Parathyroid adenoma (tissue), 2 donors: ENCODE measurements around the gene RAPGEF1.

Experiments used
- H2AFZ ChIP-seq: fragments of 300-600 bp; sonication (generic); one replicate; pipeline ENCODE4 v1.7.0; 2017; ENCODE audit warnings: antibody characterized with exemption, mild to moderate bottlenecking
- H3K27ac ChIP-seq: fragments of 300-600 bp; sonication (generic); one replicate; pipeline ENCODE4 v1.7.0; 2017
- H3K27me3 ChIP-seq: fragments of 300-600 bp; sonication (generic); one replicate; pipeline ENCODE4 v1.7.0; 2017; ENCODE audit warnings: low read length; ENCODE audit not compliant: control insufficient read depth, insufficient read depth
- H3K36me3 ChIP-seq: fragments of 300-600 bp; sonication (generic); one replicate; pipeline ENCODE4 v1.7.0; 2017; ENCODE audit warnings: low read length; ENCODE audit not compliant: control insufficient read depth, insufficient read depth
- H3K4me1 ChIP-seq: fragments of 300-600 bp; sonication (generic); one replicate; pipeline ENCODE4 v1.7.0; 2017; ENCODE audit warnings: control low read depth
- H3K4me2 ChIP-seq: fragments of 300-600 bp; sonication (generic); one replicate; pipeline ENCODE4 v1.7.0; 2017; ENCODE audit warnings: low read length
- H3K4me3 ChIP-seq: fragments of 300-600 bp; sonication (generic); one replicate; pipeline ENCODE4 v1.7.0; 2017; ENCODE audit warnings: low read depth, low read length
- H3K79me2 ChIP-seq: fragments of 300-600 bp; sonication (generic); one replicate; pipeline ENCODE4 v1.7.0; 2017; ENCODE audit warnings: control low read depth
- H3K9ac ChIP-seq: fragments of 300-600 bp; sonication (generic); one replicate; pipeline ENCODE4 v1.7.0; 2017; ENCODE audit warnings: mild to moderate bottlenecking
- H3K9me3 ChIP-seq: fragments of 300-600 bp; sonication (generic); one replicate; pipeline ENCODE4 v1.7.0; 2017; ENCODE audit warnings: low read length; ENCODE audit not compliant: control insufficient read depth
- TF ChIP-seq, protein P1 (sequence below): fragments of 300-600 bp; sonication (generic); IDR thresholded peaks from one replicate; pipeline ENCODE4 v1.7.0; 2017; ENCODE audit warnings: antibody characterized with exemption, mild to moderate bottlenecking
- donor health status: primary hyperparathyroidism.

Gene RAPGEF1

DNA sequence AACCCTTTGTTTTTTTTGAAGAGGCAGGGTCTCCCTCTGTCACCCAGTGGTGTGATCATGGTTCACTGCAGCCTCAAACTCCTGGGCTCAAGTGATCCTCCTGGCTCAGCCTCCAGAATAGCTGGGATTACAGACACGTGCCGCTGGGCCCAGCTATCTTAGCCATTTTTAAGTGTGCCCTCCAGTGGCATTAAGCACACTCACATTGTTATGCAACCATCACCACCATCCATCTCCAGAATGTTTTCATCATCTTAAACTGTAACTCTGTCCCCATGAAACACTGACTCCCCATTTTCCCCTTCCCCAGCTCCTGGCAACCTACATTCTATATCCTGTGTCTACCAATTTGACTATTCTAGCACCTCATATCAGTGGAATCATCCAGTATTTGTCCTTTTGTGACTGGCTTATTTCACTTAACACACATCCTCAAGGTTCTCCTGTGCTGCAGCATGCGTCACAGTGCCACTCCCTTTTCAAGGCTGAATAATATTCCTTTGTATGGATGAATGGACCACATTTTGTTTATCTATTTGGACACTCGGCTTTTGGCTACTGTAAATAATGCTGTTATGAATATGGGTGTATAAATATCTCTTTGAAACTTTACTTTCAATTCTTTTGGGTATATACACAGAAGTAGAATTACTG, 12.5 kb upstream of the RAPGEF1 start:
- no peak overlapping the region for H3K27ac ChIP-seq
- no peak overlapping the region for H2AFZ ChIP-seq
- no peaks in the 10 kb centered on the region for H3K36me3 ChIP-seq
- no peaks in the 10 kb centered on the region for H3K4me1 ChIP-seq
- H3K27me3 ChIP-seq = no peaks in the 10 kb centered on the region
- no peak overlapping the region for H3K9ac ChIP-seq
- H3K4me2 ChIP-seq = no peak overlapping the region
- no peaks in the 10 kb centered on the region for H3K79me2 ChIP-seq
- TF ChIP-seq, protein P1, sequence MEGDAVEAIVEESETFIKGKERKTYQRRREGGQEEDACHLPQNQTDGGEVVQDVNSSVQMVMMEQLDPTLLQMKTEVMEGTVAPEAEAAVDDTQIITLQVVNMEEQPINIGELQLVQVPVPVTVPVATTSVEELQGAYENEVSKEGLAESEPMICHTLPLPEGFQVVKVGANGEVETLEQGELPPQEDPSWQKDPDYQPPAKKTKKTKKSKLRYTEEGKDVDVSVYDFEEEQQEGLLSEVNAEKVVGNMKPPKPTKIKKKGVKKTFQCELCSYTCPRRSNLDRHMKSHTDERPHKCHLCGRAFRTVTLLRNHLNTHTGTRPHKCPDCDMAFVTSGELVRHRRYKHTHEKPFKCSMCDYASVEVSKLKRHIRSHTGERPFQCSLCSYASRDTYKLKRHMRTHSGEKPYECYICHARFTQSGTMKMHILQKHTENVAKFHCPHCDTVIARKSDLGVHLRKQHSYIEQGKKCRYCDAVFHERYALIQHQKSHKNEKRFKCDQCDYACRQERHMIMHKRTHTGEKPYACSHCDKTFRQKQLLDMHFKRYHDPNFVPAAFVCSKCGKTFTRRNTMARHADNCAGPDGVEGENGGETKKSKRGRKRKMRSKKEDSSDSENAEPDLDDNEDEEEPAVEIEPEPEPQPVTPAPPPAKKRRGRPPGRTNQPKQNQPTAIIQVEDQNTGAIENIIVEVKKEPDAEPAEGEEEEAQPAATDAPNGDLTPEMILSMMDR = no peak
- no peak overlapping the region for H3K4me3 ChIP-seq
- H3K9me3 ChIP-seq = no peaks in the 10 kb centered on the region

DNA sequence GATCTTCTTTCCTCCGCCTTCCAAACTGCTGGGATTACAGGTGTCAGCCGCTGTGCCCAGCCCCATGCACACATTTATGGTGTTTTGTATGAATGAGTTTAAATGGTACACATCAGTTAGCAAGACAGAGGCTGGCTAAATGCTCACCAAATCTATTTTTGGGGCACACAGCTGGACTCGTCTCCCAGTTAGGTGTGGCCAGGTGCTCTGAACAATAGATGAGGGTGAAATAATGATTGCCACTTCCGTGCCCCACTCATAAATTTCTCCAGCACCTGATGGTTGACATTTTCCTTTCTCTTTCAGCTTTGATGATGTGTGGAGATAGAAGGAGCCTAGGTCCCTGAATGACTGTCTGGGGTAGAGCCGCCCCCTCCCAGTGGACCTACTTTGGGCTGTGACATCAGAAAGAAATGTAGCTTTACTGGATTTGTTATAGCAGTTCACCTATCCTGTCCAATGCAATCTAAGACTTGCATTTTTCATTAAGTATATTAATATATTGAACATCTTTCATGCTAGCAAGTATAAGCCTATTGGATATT, 8.6 kb upstream of the RAPGEF1 start:
- no peaks in the 10 kb centered on the region for H3K27me3 ChIP-seq
- H3K4me3 ChIP-seq = no peak overlapping the region
- H3K9ac ChIP-seq = no peak overlapping the region
- no peak overlapping the region for H3K27ac ChIP-seq
- H3K4me2 ChIP-seq = no peak overlapping the region
- no peaks in the 10 kb centered on the region for H3K9me3 ChIP-seq
- no peaks in the 10 kb centered on the region for H3K79me2 ChIP-seq
- H3K4me1 ChIP-seq = no peaks in the 10 kb centered on the region
- no peak overlapping the region for H2AFZ ChIP-seq
- TF ChIP-seq, protein P1 = no peak
- no peaks in the 10 kb centered on the region for H3K36me3 ChIP-seq

- Histone ChIP-seq H3K4me3 (no peak overlapping the region), H3K9me3 (no peaks in the 10 kb centered on the region)
- TF ChIP-seq, protein P1 = peak; percentile 16
Measured at GRCh38 chr9:131747352-131747751, 7.5 kb upstream of the RAPGEF1 start.

GRCh38 chr9:131745610-131746009, 5.7 kb upstream of the RAPGEF1 start:
- no peak overlapping the region for H3K27ac ChIP-seq
- no peaks in the 10 kb centered on the region for H3K79me2 ChIP-seq
- no peak overlapping the region for H3K4me2 ChIP-seq
- H3K36me3 ChIP-seq = no peaks in the 10 kb centered on the region
- TF ChIP-seq, protein P1 = no peak
- no peak overlapping the region for H3K4me3 ChIP-seq
- H2AFZ ChIP-seq = no peak overlapping the region
- H3K9me3 ChIP-seq = no peaks in the 10 kb centered on the region
- no peaks in the 10 kb centered on the region for H3K4me1 ChIP-seq
- H3K9ac ChIP-seq = no peak overlapping the region
- no peaks in the 10 kb centered on the region for H3K27me3 ChIP-seq

More at GRCh38 chr9:131747352-131747751, 7.5 kb upstream of the RAPGEF1 start:
- Histone ChIP-seq H3K9ac (no peak overlapping the region), H3K79me2 (no peaks in the 10 kb centered on the region), H3K4me2 (no peak overlapping the region), H2AFZ (no peak overlapping the region), H3K27me3 (no peaks in the 10 kb centered on the region), H3K4me1 (no peaks in the 10 kb centered on the region), H3K36me3 (no peaks in the 10 kb centered on the region), H3K27ac (no peak overlapping the region)

GRCh38 chr9:131744720-131745201, 4.9 kb upstream of the RAPGEF1 start:
- Histone ChIP-seq H2AFZ (no peak overlapping the region), H3K36me3 (no peaks in the 10 kb centered on the region), H3K4me1 (no peaks in the 10 kb centered on the region), H3K27ac (no peak overlapping the region), H3K79me2 (no peaks in the 10 kb centered on the region), H3K9me3 (no peaks in the 10 kb centered on the region), H3K27me3 (no peaks in the 10 kb centered on the region), H3K4me2 (no peak overlapping the region), H3K4me3 (no peak overlapping the region), H3K9ac (no peak overlapping the region)
- TF ChIP-seq, protein P1 = no peak
